Measurements from ENCODE around the gene PLAU.

GRCh38 chr10:73873838-73874215 lies 37.1 kb upstream of the PLAU start:
- TF ChIP-seq CTCF (IDR thresholded peaks at IDR 0.05; ENCODE audit: extremely low read depth in 1 of 2, insufficient read depth in 1 of 2, low read depth in 1 of 2, low read length in 2 of 2) (no peak), POLR2AphosphoS5 (IDR thresholded peaks at IDR 0.05; ENCODE audit: insufficient read depth, low read depth, low read length) (no peak), POLR2A (IDR thresholded peaks at IDR 0.05; ENCODE audit: low read depth, low read length) (no peak), EZH2 (IDR thresholded peaks at IDR 0.05; ENCODE audit: borderline replicate concordance, low read depth, low read length, severe bottlenecking) (no peak), JUN (IDR thresholded peaks at IDR 0.05; ENCODE audit: borderline replicate concordance, insufficient read depth, insufficient read length, low read depth) (no peak), MAX (IDR thresholded peaks at IDR 0.05; ENCODE audit: insufficient read depth, insufficient read length) (no peak), FOS (IDR thresholded peaks at IDR 0.05; ENCODE audit: borderline replicate concordance, insufficient read depth, low read length) (no peak)
